SK-N-SH (cell line): ENCODE measurements around the gene PIAS1. TPM values are rescaled to one million over a fixed set of nuclear protein-coding genes. Genes with fewer than 3 reads are reported as not detected.

Experiments used
- CTCF ChIA-PET: fragments of 300-600, 350-600 bp; formaldehyde crosslinking; extraction: SDS; loops from one replicate; lab custom pipeline; 2021; lab: Yijun Ruan, JAX
- POLR2A ChIA-PET: fragments of 350-600 bp; sonication (Branson Sonifier 250); formaldehyde crosslinking; extraction: SDS; loops from one replicate; lab custom pipeline; 2020; ENCODE audit warnings: antibody characterized with exemption, inconsistent platforms; lab: Yijun Ruan, JAX
- DNase-seq: peaks from one replicate; pipeline ENCODE4 v3.0.0; 2012
- H2AFZ ChIP-seq: fragments of 200-600 bp; sonication (generic); 2 replicates; pipeline ENCODE4 v1.8.1; 2016; ENCODE audit warnings: antibody characterized with exemption, mild to moderate bottlenecking, low read depth
- H3F3A ChIP-seq: fragments of 200-600 bp; sonication (generic); replicated peaks from 2 replicates; pipeline ENCODE3; 2016; ENCODE audit warnings: antibody characterized with exemption, mild to moderate bottlenecking; ENCODE audit not compliant: insufficient read depth
- H3K27ac ChIP-seq, 2 experiments: fragments of 200-500 bp in 1 of 2; fragments of 200-600 bp in 1 of 2; sonication (Bioruptor generic) in 1 of 2; sonication (generic), shearing (Covaris generic) in 1 of 2; 2 replicates each; pipeline versions ENCODE4 v1.5.1 to v1.6.1; 2014 to 2016; ENCODE audit warnings: low read depth in 2 of 2, inconsistent platforms in 1 of 2, low read length in 1 of 2, mild to moderate bottlenecking in 1 of 2, mixed read lengths in 1 of 2
- H3K27me3 ChIP-seq: fragments of 200-600 bp; sonication (generic), shearing (Covaris generic); 2 replicates; pipeline ENCODE4 v1.6.1; 2016; ENCODE audit warnings: mixed run types; ENCODE audit not compliant: insufficient read depth
- H3K36me3 ChIP-seq, 2 experiments: fragments of 200-500 bp in 1 of 2; fragments of 200-600 bp in 1 of 2; sonication (Bioruptor generic) in 1 of 2; sonication (generic) in 1 of 2; replicated peaks in 1 of 2; 2 replicates each; pipeline versions ENCODE3 to v1.5.1; 2014 to 2016; ENCODE audit warnings: low read length in 1 of 2, mild to moderate bottlenecking in 1 of 2; ENCODE audit not compliant: insufficient read depth in 2 of 2, control insufficient read depth in 1 of 2
- H3K4me1 ChIP-seq, 2 experiments: fragments of 200-500 bp in 1 of 2; fragments of 200-600 bp in 1 of 2; sonication (Bioruptor generic) in 1 of 2; sonication (generic), shearing (Covaris generic) in 1 of 2; 2 replicates each; pipeline versions ENCODE4 v1.5.1 to v1.6.1; 2014 to 2016; ENCODE audit warnings: low read depth in 1 of 2, low read length in 1 of 2, mixed run types in 1 of 2; ENCODE audit not compliant: insufficient read depth in 2 of 2, control insufficient read depth in 1 of 2
- H3K4me2 ChIP-seq: fragments of 200-600 bp; sonication (generic), shearing (Covaris generic); 2 replicates; pipeline ENCODE4 v1.6.1; 2017; ENCODE audit warnings: mixed run types
- H3K4me3 ChIP-seq, 2 experiments: fragments of 200-500 bp in 1 of 2; fragments of 200-600 bp in 1 of 2; sonication (Bioruptor generic) in 1 of 2; sonication (generic), shearing (Covaris generic) in 1 of 2; 2 replicates each; pipeline versions ENCODE4 v1.5.1 to v1.8.1; 2014 to 2016; ENCODE audit warnings: low read depth in 2 of 2, inconsistent platforms in 1 of 2, low read length in 1 of 2, mild to moderate bottlenecking in 1 of 2, mixed read lengths in 1 of 2, moderate library complexity in 1 of 2
- H3K79me2 ChIP-seq: fragments of 200-600 bp; sonication (generic); 2 replicates; pipeline ENCODE4 v1.8.1; 2017; ENCODE audit warnings: mild to moderate bottlenecking; ENCODE audit not compliant: insufficient read depth
- H3K9ac ChIP-seq: fragments of 200-600 bp; sonication (generic); 2 replicates; pipeline ENCODE4 v1.6.1; 2017; ENCODE audit warnings: mixed run types
- H3K9me2 ChIP-seq: fragments of 200-600 bp; sonication (generic); 2 replicates; pipeline ENCODE4 v1.6.1; 2017; ENCODE audit warnings: mixed run types
- H3K9me3 ChIP-seq: fragments of 200-600 bp; sonication (generic); 2 replicates; pipeline ENCODE4 v1.6.1; 2017; ENCODE audit warnings: mixed run types, mild to moderate bottlenecking, moderate library complexity
- H4K20me1 ChIP-seq: fragments of 200-600 bp; sonication (generic); 2 replicates; pipeline ENCODE4 v1.6.1; 2017; ENCODE audit warnings: mild to moderate bottlenecking, mixed run types; ENCODE audit not compliant: insufficient read depth
- CHD2 ChIP-seq: fragments of 150-350 bp; IDR thresholded peaks from 2 replicates; pipeline ENCODE4 v1.6.1; 2018; ENCODE audit warnings: low read length; ENCODE audit not compliant: partially characterized antibody
- CTCF ChIP-seq: fragments of 200-600 bp; sonication (generic); IDR thresholded peaks from 2 replicates; pipeline ENCODE4 v1.6.1; 2017; ENCODE audit warnings: antibody characterized with exemption, mild to moderate bottlenecking, moderate library complexity
- EZH2phosphoT487 ChIP-seq: fragments of 200-600 bp; sonication (generic); IDR thresholded peaks from 2 replicates; pipeline ENCODE4 v1.6.1; 2017; ENCODE audit warnings: low read depth, mixed run types, mild to moderate bottlenecking, antibody characterized with exemption, moderate library complexity, borderline replicate concordance
- FOXJ3 ChIP-seq: sonication (generic); formaldehyde crosslinking; IDR thresholded peaks from 2 replicates; pipeline ENCODE4 v1.5.1; 2020; ENCODE audit warnings: mild to moderate bottlenecking, missing genetic modification reagents
- IRF3 ChIP-seq: fragments of 150-350 bp; IDR thresholded peaks from 2 replicates; pipeline ENCODE4 v1.6.1; 2016; ENCODE audit warnings: mild to moderate bottlenecking, low read depth, low read length
- MXI1 ChIP-seq: IDR thresholded peaks from 2 replicates; pipeline ENCODE4 v1.6.1; 2012; ENCODE audit warnings: mild to moderate bottlenecking, low read depth, low read length, improper control_type of control experiment
- NRF1 ChIP-seq: IDR thresholded peaks from 2 replicates; pipeline ENCODE4 v1.6.1; 2012; ENCODE audit warnings: low read depth, mild to moderate bottlenecking, low read length
- RAD21 ChIP-seq: IDR thresholded peaks from 2 replicates; pipeline ENCODE4 v1.6.1; 2012; ENCODE audit warnings: mild to moderate bottlenecking, low read length
- RCOR1 ChIP-seq: fragments of 150-350 bp; IDR thresholded peaks from 2 replicates; pipeline ENCODE4 v1.6.1; 2017; ENCODE audit warnings: antibody characterized with exemption, low read length
- RFX5 ChIP-seq: IDR thresholded peaks from 2 replicates; pipeline ENCODE4 v1.6.1; 2012; ENCODE audit warnings: mild to moderate bottlenecking, improper control_type of control experiment, low read length
- SIN3A ChIP-seq: IDR thresholded peaks from 2 replicates; pipeline ENCODE4 v1.6.1; 2012; ENCODE audit warnings: low read depth, mild to moderate bottlenecking, low read length, moderate library complexity, borderline replicate concordance
- SMC3 ChIP-seq: IDR thresholded peaks from 2 replicates; pipeline ENCODE4 v1.6.1; 2012; ENCODE audit warnings: low read depth, low read length, improper control_type of control experiment
- TAF1 ChIP-seq: IDR thresholded peaks from 2 replicates; pipeline ENCODE4 v1.6.1; 2012; ENCODE audit warnings: low read depth, mild to moderate bottlenecking, low read length, moderate library complexity, borderline replicate concordance
- TEAD4 ChIP-seq: IDR thresholded peaks from 2 replicates; pipeline ENCODE4 v1.4.0; 2012; ENCODE audit warnings: mild to moderate bottlenecking, borderline replicate concordance; ENCODE audit not compliant: insufficient read depth
- USF1 ChIP-seq: IDR thresholded peaks from 2 replicates; pipeline ENCODE4 v1.4.0; 2012; ENCODE audit warnings: low read depth, borderline replicate concordance
- WGBS: methylation state at CpG from one replicate; pipeline ENCODE4 v1.1.6; 2017; ENCODE audit warnings: low lambda C conversion rate; 5-methylcytosine and 5-hydroxymethylcytosine counted together
- polyA plus RNA-seq, 3 experiments: library from polyadenylated mRNA; depleted of rRNA; stranded (reverse); fragments of >200 nt; gene quantifications; 2 replicates each; pipeline ENCODE4 v1.2.3, GENCODE V29; 2012
- TF ChIP-seq, protein P1 (sequence below): IDR thresholded peaks from 2 replicates; pipeline ENCODE4 v1.4.0; 2012; ENCODE audit warnings: low read depth, borderline replicate concordance
- TF ChIP-seq, protein P2 (sequence below): IDR thresholded peaks from 2 replicates; pipeline ENCODE4; 2012

Gene PIAS1
- polyA plus RNA-seq, 1 of the 3 experiments (the other 2 are of a cell fraction) = 9.0 TPM

DNA sequence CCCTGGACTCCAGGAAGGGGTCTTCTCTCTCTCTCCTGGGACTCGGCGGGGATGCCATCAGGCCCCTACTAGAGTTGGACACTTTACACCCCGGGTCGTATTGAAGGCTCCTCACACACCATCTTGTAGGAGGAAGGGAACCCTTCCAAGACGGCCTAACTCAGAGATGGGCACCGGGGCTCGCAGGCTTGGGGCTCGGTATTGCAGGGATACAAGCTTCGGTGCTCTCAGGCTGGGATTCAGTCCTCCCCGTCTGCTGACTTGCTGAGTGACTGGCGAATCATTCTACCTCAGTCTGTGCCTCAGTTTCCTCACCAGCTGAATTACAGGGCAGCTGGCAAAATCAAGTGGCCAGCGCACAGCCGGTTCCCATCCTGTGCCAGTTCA is 151.4 kb downstream of the PIAS1 start:
- Histone ChIP-seq H3K9me2 (no peaks in the 10 kb centered on the region), H3K79me2 (peaks cover 7% of the 10 kb centered on the region; the same call in 1 of the 2 replicates), H3K9me3 (no peaks in the 10 kb centered on the region), H4K20me1 (0 out of 2 replicates have a peak, but pooled peaks cover 4% of the 10 kb centered on the region), H3K4me1 (peaks cover 0 to 19% of the 10 kb centered on the region in 2 experiments; a peak in 1 of 4 replicates), H2AFZ (no peak overlapping the region), H3K4me2 (no peak overlapping the region), H3K9ac (no peak overlapping the region), H3K27me3 (no peaks in the 10 kb centered on the region), H3K4me3 (no peak overlapping the region), H3K36me3 (peaks cover 0 to 2% of the 10 kb centered on the region in 2 experiments), H3F3A (no peaks in the 10 kb centered on the region), H3K27ac (no peak overlapping the region)
- WGBS = 100% methylated on average over 2 of the region's 13 CpGs
- TF ChIP-seq RFX5 (no peak), USF1 (no peak), RAD21 (no peak), SMC3 (no peak), NRF1 (no peak), RCOR1 (no peak), TAF1 (no peak), EZH2phosphoT487 (no peak), TEAD4 (no peak), CTCF (no peak), SIN3A (no peak), IRF3 (no peak), CHD2 (no peak), FOXJ3 (CRISPR knock-in tag) (no peak), MXI1 (no peak)
- TF ChIP-seq, protein P1, sequence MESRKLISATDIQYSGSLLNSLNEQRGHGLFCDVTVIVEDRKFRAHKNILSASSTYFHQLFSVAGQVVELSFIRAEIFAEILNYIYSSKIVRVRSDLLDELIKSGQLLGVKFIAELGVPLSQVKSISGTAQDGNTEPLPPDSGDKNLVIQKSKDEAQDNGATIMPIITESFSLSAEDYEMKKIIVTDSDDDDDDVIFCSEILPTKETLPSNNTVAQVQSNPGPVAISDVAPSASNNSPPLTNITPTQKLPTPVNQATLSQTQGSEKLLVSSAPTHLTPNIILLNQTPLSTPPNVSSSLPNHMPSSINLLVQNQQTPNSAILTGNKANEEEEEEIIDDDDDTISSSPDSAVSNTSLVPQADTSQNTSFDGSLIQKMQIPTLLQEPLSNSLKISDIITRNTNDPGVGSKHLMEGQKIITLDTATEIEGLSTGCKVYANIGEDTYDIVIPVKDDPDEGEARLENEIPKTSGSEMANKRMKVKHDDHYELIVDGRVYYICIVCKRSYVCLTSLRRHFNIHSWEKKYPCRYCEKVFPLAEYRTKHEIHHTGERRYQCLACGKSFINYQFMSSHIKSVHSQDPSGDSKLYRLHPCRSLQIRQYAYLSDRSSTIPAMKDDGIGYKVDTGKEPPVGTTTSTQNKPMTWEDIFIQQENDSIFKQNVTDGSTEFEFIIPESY = no peak
- TF ChIP-seq, protein P2, sequence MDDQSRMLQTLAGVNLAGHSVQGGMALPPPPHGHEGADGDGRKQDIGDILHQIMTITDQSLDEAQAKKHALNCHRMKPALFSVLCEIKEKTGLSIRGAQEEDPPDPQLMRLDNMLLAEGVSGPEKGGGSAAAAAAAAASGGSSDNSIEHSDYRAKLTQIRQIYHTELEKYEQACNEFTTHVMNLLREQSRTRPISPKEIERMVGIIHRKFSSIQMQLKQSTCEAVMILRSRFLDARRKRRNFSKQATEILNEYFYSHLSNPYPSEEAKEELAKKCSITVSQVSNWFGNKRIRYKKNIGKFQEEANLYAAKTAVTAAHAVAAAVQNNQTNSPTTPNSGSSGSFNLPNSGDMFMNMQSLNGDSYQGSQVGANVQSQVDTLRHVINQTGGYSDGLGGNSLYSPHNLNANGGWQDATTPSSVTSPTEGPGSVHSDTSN = no peak
- CTCF ChIA-PET = interaction anchor here (0.7 to 1.3 kb wide), 2 partner anchors 10 to 342 kb away, joined by 4 read pairs; no protein-coding TSS in a partner anchor
- POLR2A ChIA-PET = no interaction called here
- no peak for DNase-seq
